ENCODE data around the gene HSPA6. TPM values are rescaled to one million over a fixed set of nuclear protein-coding genes. Genes with fewer than 3 reads are reported as not detected.
"Not testable (repeated sequence)": the region's sequence is repeated elsewhere in the genome, so short reads cannot be mapped to it uniquely, and the experiment has no call there.

HSPA6 gene
- total RNA-seq, 2 experiments from 2014 or later, result 0.12 to 0.25 TPM

GRCh38 chr1:161510477-161510876 is 13.9 kb upstream of the HSPA6 start:
- H3K4me1 Mint-ChIP-seq (ENCODE audit: low read depth), result peaks cover 10% of the 10 kb centered on the region
- CTCF ChIA-PET, result interaction anchor here (0.7 to 2.1 kb wide), 2 partner anchors 23 to 213 kb away, joined by 3 to 11 read pairs; no protein-coding TSS in a partner anchor

GRCh38 chr1:161511018-161511755 is 13.2 kb upstream of the HSPA6 start:
- Mint-ChIP-seq H3K27ac (no peak overlapping the region), H3K4me1 (ENCODE audit: low read depth) (peaks cover 9% of the 10 kb centered on the region), H3K9me3 (no peaks in the 10 kb centered on the region), H3K4me3 (no peak overlapping the region), H3K36me3 (ENCODE audit: low read depth) (no peaks in the 10 kb centered on the region), H3K27me3 (ENCODE audit: low read depth) (peaks cover 8% of the 10 kb centered on the region)
- intact Hi-C loops (cut with micrococcal nuclease), result no loop called here
- CTCF ChIA-PET, result interaction anchor here (2.1 kb wide), 1 partner anchor 23 kb away, joined by 11 read pairs; no protein-coding TSS in a partner anchor
- DNase-seq, result no peak

More at GRCh38 chr1:161510477-161510876, 13.9 kb upstream of the HSPA6 start:
- H3K36me3 Mint-ChIP-seq (ENCODE audit: low read depth), result no peaks in the 10 kb centered on the region
- intact Hi-C loops (cut with micrococcal nuclease), result no loop called here
- no peak overlapping the region for H3K27ac Mint-ChIP-seq
- no peak overlapping the region for H3K4me3 Mint-ChIP-seq
- no peaks in the 10 kb centered on the region for H3K9me3 Mint-ChIP-seq
- DNase-seq, result no peak
- peaks cover 10% of the 10 kb centered on the region for H3K27me3 Mint-ChIP-seq (ENCODE audit: low read depth)

GRCh38 chr1:161511756-161512060 is 12.6 kb upstream of the HSPA6 start:
- Mint-ChIP-seq H3K4me3 (no peak overlapping the region), H3K27ac (no peak overlapping the region), H3K9me3 (no peaks in the 10 kb centered on the region), H3K27me3 (ENCODE audit: low read depth) (peaks cover 3% of the 10 kb centered on the region), H3K36me3 (ENCODE audit: low read depth) (no peaks in the 10 kb centered on the region), H3K4me1 (ENCODE audit: low read depth) (peaks cover 4% of the 10 kb centered on the region)
- CTCF ChIA-PET, result no interaction called here
- DNase-seq, result no peak
- intact Hi-C loops (cut with micrococcal nuclease), result no loop called here

GRCh38 chr1:161512636-161513447 is 11.5 kb upstream of the HSPA6 start:
- H3K4me1 Mint-ChIP-seq (ENCODE audit: low read depth); CTCF ChIA-PET; H3K9me3 Mint-ChIP-seq; H3K27me3 Mint-ChIP-seq (ENCODE audit: low read depth); H3K36me3 Mint-ChIP-seq (ENCODE audit: low read depth); intact Hi-C loops (cut with micrococcal nuclease); H3K27ac Mint-ChIP-seq; H3K4me3 Mint-ChIP-seq; DNase-seq: not testable (repeated sequence)

GRCh38 chr1:161513448-161513780 is 10.9 kb upstream of the HSPA6 start:
- H3K36me3 Mint-ChIP-seq (ENCODE audit: low read depth); CTCF ChIA-PET; H3K27ac Mint-ChIP-seq; H3K4me1 Mint-ChIP-seq (ENCODE audit: low read depth); H3K4me3 Mint-ChIP-seq; intact Hi-C loops (cut with micrococcal nuclease); DNase-seq; H3K27me3 Mint-ChIP-seq (ENCODE audit: low read depth); H3K9me3 Mint-ChIP-seq: not testable (repeated sequence)

GRCh38 chr1:161513953-161514352 is 10.4 kb upstream of the HSPA6 start:
- H3K4me3 Mint-ChIP-seq; DNase-seq; H3K9me3 Mint-ChIP-seq; H3K27ac Mint-ChIP-seq; H3K36me3 Mint-ChIP-seq (ENCODE audit: low read depth); CTCF ChIA-PET; intact Hi-C loops (cut with micrococcal nuclease); H3K4me1 Mint-ChIP-seq (ENCODE audit: low read depth); H3K27me3 Mint-ChIP-seq (ENCODE audit: low read depth): not testable (repeated sequence)

- H3K4me3 Mint-ChIP-seq, result peak overlapping the region; percentile 79
- H3K9me3 Mint-ChIP-seq; H3K4me1 Mint-ChIP-seq (ENCODE audit: low read depth); H3K36me3 Mint-ChIP-seq (ENCODE audit: low read depth); H3K27me3 Mint-ChIP-seq (ENCODE audit: low read depth); DNase-seq: not testable (repeated sequence)
- intact Hi-C loops (cut with micrococcal nuclease), result loop anchor here (1.0 kb wide), 1 partner anchor 8 kb away; no protein-coding TSS in a partner anchor
- H3K27ac Mint-ChIP-seq, result peak overlapping the region; percentile 86
- CTCF ChIA-PET, result interaction anchor here (1.3 kb wide), 1 partner anchor 16 kb away, joined by 3 read pairs; no protein-coding TSS in a partner anchor
These were observed 1.1 kb upstream of the HSPA6 start for GRCh38 chr1:161523041-161523816.

GRCh38 chr1:161524742-161525291 is 477 bp downstream of the HSPA6 start:
- H3K27me3 Mint-ChIP-seq (ENCODE audit: low read depth); H3K36me3 Mint-ChIP-seq (ENCODE audit: low read depth); H3K27ac Mint-ChIP-seq; H3K9me3 Mint-ChIP-seq; intact Hi-C loops (cut with micrococcal nuclease); H3K4me1 Mint-ChIP-seq (ENCODE audit: low read depth); CTCF ChIA-PET: not testable (repeated sequence)
- peak overlapping the region; percentile 79 for H3K4me3 Mint-ChIP-seq
- DNase-seq, result peak; percentile 11

- intact Hi-C loops (cut with micrococcal nuclease); H3K36me3 Mint-ChIP-seq (ENCODE audit: low read depth); H3K27ac Mint-ChIP-seq; H3K27me3 Mint-ChIP-seq (ENCODE audit: low read depth); CTCF ChIA-PET; DNase-seq; H3K9me3 Mint-ChIP-seq: not testable (repeated sequence)
- peak overlapping the region; percentile 67 for H3K4me3 Mint-ChIP-seq
- H3K4me1 Mint-ChIP-seq (ENCODE audit: low read depth), result peaks cover 13% of the 10 kb centered on the region
These were observed 981 bp downstream of the HSPA6 start for GRCh38 chr1:161525321-161525720.

GRCh38 chr1:161525918-161526317 is 1.6 kb downstream of the HSPA6 start:
- CTCF ChIA-PET; DNase-seq; H3K36me3 Mint-ChIP-seq (ENCODE audit: low read depth); intact Hi-C loops (cut with micrococcal nuclease); H3K27ac Mint-ChIP-seq; H3K9me3 Mint-ChIP-seq; H3K27me3 Mint-ChIP-seq (ENCODE audit: low read depth): not testable (repeated sequence)
- H3K4me3 Mint-ChIP-seq, result peak overlapping the region; percentile 8
- peaks cover 14% of the 10 kb centered on the region for H3K4me1 Mint-ChIP-seq (ENCODE audit: low read depth)

- intact Hi-C loops (cut with micrococcal nuclease); CTCF ChIA-PET; H3K27ac Mint-ChIP-seq; H3K4me3 Mint-ChIP-seq; H3K36me3 Mint-ChIP-seq (ENCODE audit: low read depth); H3K27me3 Mint-ChIP-seq (ENCODE audit: low read depth); H3K9me3 Mint-ChIP-seq; DNase-seq: not testable (repeated sequence)
- H3K4me1 Mint-ChIP-seq (ENCODE audit: low read depth), result peaks cover 20% of the 10 kb centered on the region
These were observed 4.2 kb downstream of the HSPA6 start for GRCh38 chr1:161528550-161528949.

GRCh38 chr1:161529463-161530104 is 5.2 kb downstream of the HSPA6 start:
- CTCF ChIA-PET, result interaction anchor here (0.6 to 0.7 kb wide), 2 partner anchors 204 to 210 kb away, joined by 3 to 4 read pairs; no protein-coding TSS in a partner anchor
- H3K27me3 Mint-ChIP-seq (ENCODE audit: low read depth); H3K36me3 Mint-ChIP-seq (ENCODE audit: low read depth); DNase-seq; H3K9me3 Mint-ChIP-seq: not testable (repeated sequence)
- peaks cover 18% of the 10 kb centered on the region for H3K4me1 Mint-ChIP-seq (ENCODE audit: low read depth)
- intact Hi-C loops (cut with micrococcal nuclease), result loop anchor here (1.0 to 2.0 kb wide), 3 partner anchors 43 to 131 kb away; no protein-coding TSS in a partner anchor
- peak overlapping the region; percentile 96 for H3K27ac Mint-ChIP-seq
- peak overlapping the region; percentile 88 for H3K4me3 Mint-ChIP-seq
